ENCODE data around the gene MERTK. TPM values are rescaled to one million over a fixed set of nuclear protein-coding genes. Genes with fewer than 3 reads are reported as not detected.

The MERTK gene
- total and polyA plus RNA-seq, 2 of the 13 experiments (the other 11 are each of a cell fraction or from before 2014, with no cell fraction given): 37.3 to 44.7 TPM

DNA sequence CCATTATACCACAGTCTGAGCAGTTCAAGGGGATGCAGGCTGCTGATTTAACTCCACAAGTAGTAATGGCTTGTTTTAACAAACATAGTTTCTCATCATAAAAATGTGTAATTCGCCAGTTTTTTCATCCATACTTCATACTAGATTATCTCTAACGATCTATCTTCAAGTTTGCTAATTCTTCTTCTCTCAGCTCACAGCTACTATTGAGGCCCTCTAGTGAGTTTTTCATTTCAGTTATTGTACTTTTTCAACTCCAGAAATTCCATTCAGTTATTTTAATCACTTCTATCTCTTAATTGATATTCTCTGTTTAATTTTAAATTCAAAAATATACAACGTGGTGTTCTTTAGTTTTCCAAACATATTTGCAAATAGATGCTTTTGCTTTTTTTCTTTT lies 136.5 kb downstream of the MERTK start:
- POLR2A ChIA-PET: no interaction called here
- no peak for FAIRE-seq

DNA sequence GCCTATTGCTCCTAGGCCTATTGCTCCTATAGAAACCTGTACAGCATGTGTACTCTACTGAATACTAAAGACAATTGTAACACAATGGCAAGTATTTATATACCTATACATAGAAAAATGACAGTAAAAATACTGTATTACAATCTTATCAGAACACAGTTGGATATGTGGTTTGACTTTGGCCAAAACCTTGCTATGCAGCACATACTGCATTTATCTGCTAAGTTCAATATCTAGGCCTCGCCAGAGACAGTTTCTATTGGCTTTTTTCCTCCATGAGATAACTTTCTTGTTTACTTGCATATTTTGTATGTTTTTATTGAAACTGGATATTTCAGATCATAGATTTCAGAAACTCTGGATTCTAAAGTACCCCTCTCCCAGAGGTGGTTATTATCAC lies 137.4 kb downstream of the MERTK start:
- DNase-seq (ENCODE audit: low spot score): no peak
- H3K36me3 ChIP-seq (replicated peaks in 1 of 2; ENCODE audit: control insufficient read depth in 1 of 2, insufficient read depth in 2 of 2, low read length in 2 of 2): no peaks in the 10 kb centered on the region
- TF ChIP-seq NFYC (CRISPR knock-in tag; IDR thresholded peaks at IDR 0.05) (no peak), TOE1 (CRISPR knock-in tag; IDR thresholded peaks at IDR 0.05) (no peak), NFIB (CRISPR knock-in tag; IDR thresholded peaks at IDR 0.05; ENCODE audit: borderline replicate concordance) (no peak), PAWR (CRISPR knock-in tag; IDR thresholded peaks at IDR 0.05; ENCODE audit: borderline replicate concordance) (no peak), SRSF4 (IDR thresholded peaks at IDR 0.05; ENCODE audit: low read depth, low read length, poor library complexity, severe bottlenecking) (no peak), ZSCAN29 (CRISPR knock-in tag; conservative IDR thresholded peaks at IDR 0.05) (no peak), ZNF530 (CRISPR knock-in tag; IDR thresholded peaks at IDR 0.05; ENCODE audit: low read depth) (no peak), HNF4A (CRISPR knock-in tag; IDR thresholded peaks at IDR 0.05) (no peak), DNMT3B (CRISPR knock-in tag; conservative IDR thresholded peaks at IDR 0.05) (no peak), HOXA7 (CRISPR knock-in tag; IDR thresholded peaks at IDR 0.05) (no peak), MAFK (conservative IDR thresholded peaks at IDR 0.05 in 1 of 2, IDR thresholded peaks at IDR 0.05 in 1 of 2; ENCODE audit: low read length in 2 of 2) (no peak), ZNF10 (CRISPR knock-in tag; IDR thresholded peaks at IDR 0.05; ENCODE audit: borderline replicate concordance, low read depth) (no peak), MEF2D (CRISPR knock-in tag; IDR thresholded peaks at IDR 0.05) (no peak)
- TF ChIP-seq, protein P1, sequence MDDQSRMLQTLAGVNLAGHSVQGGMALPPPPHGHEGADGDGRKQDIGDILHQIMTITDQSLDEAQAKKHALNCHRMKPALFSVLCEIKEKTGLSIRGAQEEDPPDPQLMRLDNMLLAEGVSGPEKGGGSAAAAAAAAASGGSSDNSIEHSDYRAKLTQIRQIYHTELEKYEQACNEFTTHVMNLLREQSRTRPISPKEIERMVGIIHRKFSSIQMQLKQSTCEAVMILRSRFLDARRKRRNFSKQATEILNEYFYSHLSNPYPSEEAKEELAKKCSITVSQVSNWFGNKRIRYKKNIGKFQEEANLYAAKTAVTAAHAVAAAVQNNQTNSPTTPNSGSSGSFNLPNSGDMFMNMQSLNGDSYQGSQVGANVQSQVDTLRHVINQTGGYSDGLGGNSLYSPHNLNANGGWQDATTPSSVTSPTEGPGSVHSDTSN (CRISPR knock-in tag; IDR thresholded peaks at IDR 0.05; ENCODE audit: borderline replicate concordance): no peak
- TF ChIP-seq, protein P2, sequence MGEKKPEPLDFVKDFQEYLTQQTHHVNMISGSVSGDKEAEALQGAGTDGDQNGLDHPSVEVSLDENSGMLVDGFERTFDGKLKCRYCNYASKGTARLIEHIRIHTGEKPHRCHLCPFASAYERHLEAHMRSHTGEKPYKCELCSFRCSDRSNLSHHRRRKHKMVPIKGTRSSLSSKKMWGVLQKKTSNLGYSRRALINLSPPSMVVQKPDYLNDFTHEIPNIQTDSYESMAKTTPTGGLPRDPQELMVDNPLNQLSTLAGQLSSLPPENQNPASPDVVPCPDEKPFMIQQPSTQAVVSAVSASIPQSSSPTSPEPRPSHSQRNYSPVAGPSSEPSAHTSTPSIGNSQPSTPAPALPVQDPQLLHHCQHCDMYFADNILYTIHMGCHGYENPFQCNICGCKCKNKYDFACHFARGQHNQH (CRISPR knock-in tag; IDR thresholded peaks at IDR 0.05): no peak

More for the DNA sequence above, 136.5 kb downstream of the MERTK start:
- no peak overlapping the region for H2AFZ ChIP-seq (ENCODE audit: low read length)
- H3K9ac ChIP-seq (ENCODE audit: insufficient read depth, low read depth, low read length): no peak overlapping the region
- TF ChIP-seq ZNF841 (CRISPR knock-in tag; IDR thresholded peaks at IDR 0.05; ENCODE audit: borderline replicate concordance) (no peak), ZNF160 (CRISPR knock-in tag; IDR thresholded peaks at IDR 0.05) (peak; percentile 92)
- H3K4me2 ChIP-seq (ENCODE audit: low read depth, low read length): no peak overlapping the region
- peaks cover 10% of the 10 kb centered on the region; the same call in 1 of the 2 replicates for H3K9me3 ChIP-seq (ENCODE audit: low read length)
- WGBS (ENCODE audit: low lambda C conversion rate): 69% methylated on average over 3 of the region's 3 CpGs
- ATAC-seq (no peak), DNase-seq (ENCODE audit: low spot score) (no peak)
- H3K27me3 ChIP-seq (ENCODE audit: control insufficient read depth in 1 of 2, insufficient read depth in 2 of 2, low read length in 2 of 2): no peaks in the 10 kb centered on the region
- BruUV-seq (replicated peaks): no TSS peak
- peaks cover 18% of the 10 kb centered on the region for H3K4me1 ChIP-seq (ENCODE audit: insufficient read depth, low read length)
- no peak overlapping the region for H3K4me3 ChIP-seq (replicated peaks in 1 of 3; ENCODE audit: insufficient read depth in 1 of 3, low read depth in 2 of 3, low read length in 3 of 3)
- intact Hi-C loops (cut with micrococcal nuclease; ENCODE audit: unreplicated experiment) (no loop called here), in situ Hi-C loops (cut with HindIII; ENCODE audit: extremely low pct_ligation_motif_present, low pct_unique_long_range_greater_than_20kb) (no loop called here)
- no peaks in the 10 kb centered on the region; a peak in 1 of 5 replicates for H3K36me3 ChIP-seq (replicated peaks in 1 of 2; ENCODE audit: control insufficient read depth in 1 of 2, insufficient read depth in 2 of 2, low read length in 2 of 2)
- no peaks in the 10 kb centered on the region for H3K79me2 ChIP-seq (ENCODE audit: insufficient read depth, low read length)
- no peak overlapping the region for H3K27ac ChIP-seq (ENCODE audit: extremely low read length, insufficient read depth, low read length)
- CTCF ChIA-PET (ENCODE audit: low intra/inter-chr PET ratio, low total read pairs): no interaction called here
- no peaks in the 10 kb centered on the region for H4K20me1 ChIP-seq (ENCODE audit: insufficient read depth, low read length)

More for the DNA sequence above, 137.4 kb downstream of the MERTK start:
- Histone ChIP-seq H3K27me3 (ENCODE audit: control insufficient read depth in 1 of 2, insufficient read depth in 2 of 2, low read length in 2 of 2) (peaks cover 0 to 2% of the 10 kb centered on the region in 2 experiments; a peak in 1 of 5 replicates), H3K4me3 (replicated peaks in 1 of 3; ENCODE audit: insufficient read depth in 1 of 3, low read depth in 2 of 3, low read length in 3 of 3) (no peak overlapping the region), H4K20me1 (ENCODE audit: insufficient read depth, low read length) (no peaks in the 10 kb centered on the region), H3K9me3 (ENCODE audit: low read length) (peaks cover 10% of the 10 kb centered on the region; the same call in 1 of the 2 replicates), H3K9ac (ENCODE audit: insufficient read depth, low read depth, low read length) (no peak overlapping the region), H2AFZ (ENCODE audit: low read length) (no peak overlapping the region), H3K4me2 (ENCODE audit: low read depth, low read length) (no peak overlapping the region), H3K4me1 (ENCODE audit: insufficient read depth, low read length) (peaks cover 18% of the 10 kb centered on the region), H3K79me2 (ENCODE audit: insufficient read depth, low read length) (no peaks in the 10 kb centered on the region), H3K27ac (ENCODE audit: extremely low read length, insufficient read depth, low read length) (no peak overlapping the region)
- in situ Hi-C loops (cut with HindIII; ENCODE audit: extremely low pct_ligation_motif_present, low pct_unique_long_range_greater_than_20kb) (no loop called here), intact Hi-C loops (cut with micrococcal nuclease; ENCODE audit: unreplicated experiment) (no loop called here)
- 89% methylated on average over 1 of the region's 1 CpG for WGBS (ENCODE audit: low lambda C conversion rate)
- ATAC-seq: no peak
- no peak for FAIRE-seq
- ChIA-PET POLR2A (no interaction called here), CTCF (ENCODE audit: low intra/inter-chr PET ratio, low total read pairs) (no interaction called here)
- BruUV-seq (replicated peaks): no TSS peak
